Skin of body (tissue), 2 donors: ENCODE results near the gene ESRRB. TPM values are rescaled to one million over a fixed set of nuclear protein-coding genes. Genes with fewer than 3 reads are reported as not detected.

Source experiments
- DNase-seq: peaks from one replicate; lab custom pipeline; 2025; lab: John Stamatoyannopoulos, UW
- total RNA-seq: library from RNA; depleted of rRNA; stranded (reverse); fragments of >200 nt; gene quantifications from one replicate; pipeline ENCODE4 v1.2.3, GENCODE V29; 2014

Gene ESRRB
- total RNA-seq, 1 donor from 2014 or later = 0.59 TPM

DNA sequence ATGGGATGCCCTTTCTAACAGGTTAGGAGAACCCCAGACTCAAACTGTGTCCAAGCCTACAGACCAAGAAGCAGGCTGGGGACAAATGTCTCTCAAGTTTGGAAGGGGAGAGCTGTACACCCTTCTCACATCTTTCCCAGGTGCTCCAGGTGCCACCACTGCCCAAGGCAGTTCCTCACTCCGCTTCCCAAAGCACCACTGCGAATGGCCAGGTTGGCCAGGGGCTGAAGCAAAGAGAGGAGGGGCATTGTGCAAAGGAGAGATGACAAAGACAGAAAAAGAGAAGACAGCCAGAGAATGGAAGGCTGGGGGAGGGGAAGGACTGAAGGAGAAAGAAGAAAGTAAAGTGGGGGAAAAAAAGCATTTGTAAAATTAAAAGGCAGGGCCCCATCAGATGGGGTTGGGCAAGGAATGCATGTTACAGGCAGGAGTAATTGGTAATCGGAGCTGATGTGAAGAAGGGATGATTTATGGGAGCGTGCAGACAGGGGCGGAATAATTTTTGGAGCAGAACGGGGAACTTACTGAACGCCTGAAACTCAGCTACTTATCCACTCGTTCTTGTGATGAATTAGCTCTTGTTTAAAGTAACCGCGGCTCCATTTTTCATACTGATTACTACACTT lies 165.8 kb downstream of the ESRRB start:
- DNase-seq = no peak

DNA sequence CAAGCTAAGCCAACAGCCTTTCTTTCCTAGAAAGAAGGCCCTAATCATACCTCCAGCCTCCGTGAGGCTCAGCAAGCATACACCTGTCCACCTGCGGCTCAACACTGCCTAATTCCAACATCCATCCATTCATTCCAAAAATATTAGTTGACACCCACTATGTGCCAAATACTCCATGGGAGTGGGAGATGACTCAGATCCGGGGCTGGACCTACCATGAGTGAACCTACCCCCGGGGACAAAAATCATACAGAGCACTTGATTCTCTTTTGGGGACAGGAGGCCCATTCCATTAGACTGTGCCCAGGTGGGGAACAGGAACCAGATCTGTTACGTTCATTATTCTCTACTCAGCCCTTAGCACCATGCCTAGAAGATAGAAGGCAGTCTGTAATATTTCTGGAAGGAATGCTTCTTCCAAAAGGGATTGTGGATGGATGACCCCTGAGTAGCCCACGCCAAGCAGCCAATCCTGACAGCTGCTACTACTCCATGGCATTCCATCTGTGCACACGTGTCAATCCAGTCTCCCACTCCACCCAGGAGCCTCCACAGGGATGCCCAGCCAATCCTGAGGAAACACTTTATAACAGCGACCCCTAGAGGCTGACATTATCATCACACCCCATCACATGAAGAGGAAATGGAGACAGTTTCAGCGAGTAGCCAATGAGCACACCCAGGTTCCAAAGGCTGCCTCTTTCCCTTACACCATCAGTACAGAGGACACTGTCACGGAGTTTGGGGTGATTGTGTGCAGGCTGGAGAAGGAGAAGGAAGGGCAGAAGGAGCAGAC lies 170.7 kb downstream of the ESRRB start:
- DNase-seq = no peak

DNA sequence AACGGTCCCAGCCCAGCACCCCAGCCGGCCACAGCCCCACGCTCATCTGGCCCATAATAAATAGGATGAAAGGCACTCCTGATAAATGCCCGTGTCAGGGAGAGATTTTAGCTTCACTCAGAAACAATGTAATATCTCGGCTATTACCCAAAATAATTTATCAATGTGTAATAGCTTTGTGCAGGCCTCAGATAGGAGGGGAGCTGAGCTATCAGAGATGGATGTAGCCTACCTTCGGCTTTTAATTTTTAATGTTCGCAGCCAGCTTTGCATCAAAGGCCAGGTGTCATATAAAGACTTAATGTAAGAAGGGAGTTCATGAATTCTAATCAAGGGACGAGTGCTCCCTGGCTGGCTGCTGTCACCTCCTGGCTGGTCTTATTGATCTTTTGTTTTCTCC lies 171.9 kb downstream of the ESRRB start:
- no peak for DNase-seq

DNA sequence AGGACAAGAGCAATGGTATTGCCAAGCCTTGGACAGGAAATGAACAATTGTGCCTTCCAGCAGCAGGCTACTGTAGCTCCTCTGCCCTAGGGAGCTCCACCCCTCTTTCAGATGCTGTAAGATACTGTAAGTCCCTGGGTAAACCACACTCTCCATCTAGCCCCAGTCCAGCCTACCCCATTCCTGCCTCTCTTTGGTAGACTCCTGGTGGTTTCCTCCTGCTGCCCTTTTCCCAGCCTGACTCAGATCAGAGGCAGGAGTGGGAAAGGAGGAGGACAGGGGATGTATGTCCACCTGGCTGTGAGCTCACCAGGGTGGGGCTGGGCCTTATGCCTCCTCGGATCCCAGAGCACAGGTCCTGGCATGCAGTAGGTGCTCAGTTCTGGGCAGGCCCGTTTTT lies 174.6 kb downstream of the ESRRB start:
- no peak for DNase-seq

DNA sequence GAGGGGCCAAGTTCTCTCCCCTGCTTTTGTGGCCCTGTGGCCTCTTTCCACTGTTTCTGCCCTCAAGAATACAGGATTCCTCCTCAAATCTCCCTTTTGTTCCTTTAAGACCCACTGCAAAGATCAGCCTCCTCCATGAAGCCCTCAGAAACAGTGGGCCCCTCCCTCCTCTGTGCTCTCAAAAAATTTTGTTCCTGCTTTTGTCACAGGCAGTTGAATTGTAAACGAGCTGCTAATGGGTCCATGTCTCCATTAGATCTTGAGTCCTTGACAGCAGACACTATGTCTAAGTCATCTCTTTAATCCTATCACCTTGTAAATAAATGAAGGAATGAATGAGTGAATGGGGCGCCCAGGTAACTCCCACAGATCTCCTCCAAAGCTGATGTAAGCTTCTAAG lies 175.2 kb downstream of the ESRRB start:
- no peak for DNase-seq

Other genes with a start within 250 kb of the ESRRB start
- gene GPATCH2L, start 224.2 kb upstream of the ESRRB start, total RNA-seq = 48.9 TPM